HG02840 (cell line): ENCODE results near the gene GOLGA8F.
"Not testable (repeated sequence)": the region's sequence is repeated elsewhere in the genome, so short reads cannot be mapped to it uniquely, and the experiment has no call there.

Experiments used
- ATAC-seq: cut with Tn5 transposase; IDR thresholded peaks from one replicate; pipeline ENCODE4 v1.9.1; 2021; ENCODE audit warnings: mild to moderate bottlenecking, moderate library complexity, moderate number of reproducible peaks; ENCODE audit not compliant: unreplicated experiment, low FRiP score

GOLGA8F gene, protein sequence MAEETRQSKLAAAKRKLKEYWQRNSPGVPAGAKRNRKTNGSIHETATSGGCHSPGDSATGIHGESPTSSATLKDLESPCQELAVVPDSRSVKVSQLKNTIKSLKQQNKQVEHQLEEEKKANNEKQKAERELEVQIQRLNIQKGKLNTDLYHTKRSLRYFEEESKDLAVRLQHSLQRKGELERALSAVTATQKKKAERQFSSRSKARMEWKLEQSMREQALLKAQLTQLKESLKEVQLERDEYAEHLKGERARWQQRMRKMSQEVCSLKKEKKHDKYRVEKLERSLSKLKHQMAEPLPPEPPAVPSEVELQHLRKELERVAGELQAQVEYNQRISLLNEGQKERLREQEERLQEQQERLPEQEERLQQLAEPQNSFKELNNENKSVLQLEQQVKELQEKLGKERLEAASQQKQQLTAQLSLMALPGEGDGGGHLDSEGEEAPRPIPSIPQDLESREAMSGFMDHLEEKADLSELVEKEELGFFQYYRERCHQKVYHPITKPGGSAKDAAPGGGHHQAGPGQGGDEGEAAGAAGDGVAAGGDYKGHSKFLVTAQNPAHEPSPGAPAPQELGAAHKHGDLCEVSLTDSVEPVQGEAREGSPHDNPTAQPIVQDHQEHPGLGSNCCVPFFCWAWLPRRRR

DNA sequence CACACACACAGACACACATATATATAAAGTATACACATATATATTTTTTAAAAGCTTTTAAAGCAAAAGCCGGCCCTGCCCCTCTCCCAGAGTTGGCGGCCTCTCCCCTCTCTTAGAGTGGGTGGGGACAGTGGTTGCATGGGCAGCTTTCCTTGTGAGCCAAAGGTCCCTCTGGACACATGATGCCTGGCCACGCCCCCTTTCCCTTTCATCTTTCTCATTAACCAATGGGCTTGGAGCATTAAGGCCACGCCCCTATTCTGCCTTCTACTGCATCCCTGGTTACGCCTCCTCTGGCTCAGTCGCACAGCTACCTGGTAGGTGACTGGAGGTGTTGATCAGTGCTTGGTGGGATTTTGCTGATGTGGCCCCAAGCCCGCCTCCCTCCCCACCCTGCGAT is at the start of gene GOLGA8F:
Gene GOLGA8F (plus strand): TSS at position 301 of the 400 bp plus-strand sequence. CDS start 98 bp downstream, at position 399.
- not testable (repeated sequence) for ATAC-seq

DNA sequence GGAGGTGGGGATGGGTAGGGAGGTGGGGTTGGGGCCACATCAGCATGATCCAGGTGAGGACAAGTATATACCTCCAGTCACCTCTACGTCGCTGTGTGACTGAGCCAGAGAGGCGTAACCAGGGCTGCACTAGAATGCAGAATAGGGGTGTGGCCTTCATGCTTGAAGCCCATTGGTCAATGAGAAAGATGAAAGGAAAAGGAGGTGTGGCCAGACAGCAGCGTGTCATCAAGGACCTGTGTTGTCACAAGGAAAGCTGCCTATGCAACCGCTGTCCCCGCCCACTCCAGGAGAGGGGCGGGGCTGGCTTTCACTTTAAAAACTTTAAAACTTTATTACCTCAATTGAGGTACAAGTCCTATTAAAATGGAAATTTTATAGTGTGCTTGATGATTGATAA is 20.5 kb upstream of the GOLGA8F start, which contains the start of gene GOLGA6L24:
Gene GOLGA6L24 (minus strand): TSS at position 101 of the 400 bp plus-strand sequence. CDS start 61 bp downstream, at position 40.
- not testable (repeated sequence) for ATAC-seq

DNA sequence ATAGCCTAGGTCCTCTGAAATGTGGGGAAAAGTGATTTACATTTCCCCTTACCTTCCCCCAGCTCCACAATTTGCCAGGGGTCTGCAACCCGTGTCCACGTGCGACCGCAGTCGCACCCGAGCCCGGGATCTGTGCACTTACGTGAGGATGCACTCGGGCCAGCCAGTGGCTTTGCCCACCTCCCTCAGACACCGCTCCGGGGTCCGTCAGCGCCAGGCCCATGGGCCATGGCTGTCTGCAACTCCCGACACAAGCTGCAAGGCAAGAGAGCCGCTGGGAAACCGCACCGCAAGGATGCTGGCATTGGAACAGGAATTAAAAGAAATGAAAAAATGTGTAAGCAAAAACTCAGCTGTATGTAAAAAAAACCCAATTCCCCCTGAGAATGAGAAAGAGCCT is 13.0 kb upstream of the GOLGA8F start:
- ATAC-seq = not testable (repeated sequence)

DNA sequence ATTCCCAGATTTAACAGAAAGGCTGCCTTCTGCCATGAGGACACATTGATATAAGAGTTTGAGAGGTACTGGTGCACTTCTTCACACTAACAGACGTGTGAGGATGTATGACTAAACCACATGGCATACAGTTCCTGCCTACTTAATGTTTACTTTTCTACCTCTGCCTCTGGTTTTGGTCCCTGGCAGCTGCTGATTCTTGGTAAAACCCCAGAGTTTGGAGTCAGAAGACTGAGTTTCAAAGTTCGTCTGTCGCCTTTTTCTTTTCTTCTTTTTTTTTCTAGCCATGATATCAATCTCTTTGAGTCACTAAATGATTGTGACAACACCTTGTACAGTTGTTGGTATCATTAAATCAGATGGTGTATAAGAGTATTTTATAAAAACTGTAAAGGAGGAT is 1.6 kb downstream of the GOLGA8F start:
- not testable (repeated sequence) for ATAC-seq

DNA sequence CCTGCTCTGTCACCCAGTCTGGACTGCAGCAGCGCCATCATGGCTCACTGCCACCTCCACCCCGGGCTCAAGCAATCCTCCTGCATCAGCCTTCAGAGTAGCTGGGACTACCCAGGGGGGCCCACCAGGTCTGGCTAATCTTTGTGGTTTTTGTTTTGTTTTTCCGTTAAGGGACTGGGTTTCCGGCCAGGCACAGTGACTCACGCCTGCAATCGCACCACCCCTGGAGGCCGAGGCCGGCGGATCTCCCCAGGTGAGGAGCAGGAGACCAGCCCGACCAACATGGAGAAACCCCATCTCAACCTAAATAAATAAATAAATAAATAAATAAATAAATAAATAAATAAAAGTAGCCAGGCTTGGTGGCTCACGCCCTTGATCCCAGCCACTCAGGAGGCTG is 17.6 kb downstream of the GOLGA8F start:
- not testable (repeated sequence) for ATAC-seq

DNA sequence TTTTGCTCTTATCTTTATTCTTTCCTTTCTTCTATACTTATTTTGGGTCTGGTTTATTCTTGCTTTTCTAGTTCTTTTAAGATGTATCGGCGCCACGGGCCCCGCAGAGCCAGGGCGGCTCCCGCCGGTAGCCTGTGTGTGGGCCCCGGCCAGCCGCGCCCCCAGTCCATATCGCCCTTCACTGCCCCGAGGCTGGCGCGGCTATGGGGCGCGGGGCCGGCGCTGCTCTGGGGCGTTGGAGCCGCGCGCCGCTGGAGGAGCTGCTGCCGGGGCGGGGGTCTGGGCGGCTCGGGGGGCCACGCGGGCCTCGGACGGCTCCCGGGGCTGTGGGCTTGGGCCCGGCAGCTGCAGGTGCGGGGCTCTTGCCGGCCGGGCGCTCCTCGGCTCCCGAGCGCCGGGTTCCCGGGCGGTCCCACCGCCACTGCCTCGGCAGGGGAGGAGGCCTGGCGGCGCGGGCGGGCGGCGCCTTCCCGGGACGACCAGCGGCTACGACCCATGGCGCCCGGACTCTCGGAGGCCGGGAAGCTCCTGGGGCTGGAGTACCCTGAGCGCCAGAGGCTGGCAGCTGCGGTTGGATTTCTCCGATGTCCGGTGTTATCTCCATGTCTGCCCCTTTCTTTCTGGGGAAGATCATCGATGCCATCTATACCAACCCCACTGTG is 24.4 kb downstream of the GOLGA8F start:
- ATAC-seq = not testable (repeated sequence)

DNA sequence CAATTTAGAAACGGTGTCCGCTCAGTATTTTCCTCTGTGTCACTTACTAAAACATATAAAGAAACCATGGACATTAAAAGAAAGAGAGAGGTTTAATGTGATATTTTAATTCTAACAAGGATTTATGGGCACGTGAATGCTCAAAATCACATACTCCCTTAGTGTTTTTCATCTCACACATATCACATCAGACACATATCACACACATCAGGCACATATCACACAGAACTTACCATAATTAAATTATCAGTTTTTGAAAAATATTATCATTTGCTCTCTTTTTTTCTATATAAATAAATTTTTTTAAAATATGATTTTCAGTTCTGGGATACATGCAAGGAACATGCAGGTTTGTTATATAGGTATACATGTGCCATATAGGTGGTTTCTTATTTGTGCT is 42.0 kb downstream of the GOLGA8F start:
- ATAC-seq = not testable (repeated sequence)

DNA sequence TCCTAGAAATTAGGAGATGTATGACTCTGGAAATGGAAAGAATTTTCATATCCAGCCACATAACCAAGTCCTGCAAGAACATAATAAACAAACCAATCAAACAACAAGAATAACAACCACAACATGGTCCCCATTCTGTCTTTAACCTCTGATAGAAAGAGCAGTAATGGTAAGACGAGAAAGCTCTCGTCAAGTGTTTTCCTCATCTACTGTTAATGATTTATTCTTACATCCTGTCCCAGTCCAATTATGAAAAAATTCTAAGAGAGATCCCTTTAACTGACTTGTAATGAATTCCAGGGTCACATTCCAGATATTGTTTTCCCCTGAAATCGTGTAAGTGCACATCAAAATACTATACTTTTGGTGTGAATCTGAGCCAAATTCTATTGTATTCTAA is 57.1 kb downstream of the GOLGA8F start:
- not testable (repeated sequence) for ATAC-seq
